GM12878 (cell line): ENCODE measurements around the gene RXYLT1. TPM values are rescaled to one million over a fixed set of nuclear protein-coding genes. Genes with fewer than 3 reads are reported as not detected.

Experiments used
- ATAC-seq: fragments of 200-7000 bp; cut with Tn5 transposase; 3 replicates; pipeline ENCODE4 v1.9.1; 2020; ENCODE audit warnings: mild to moderate bottlenecking, moderate library complexity
- BruUV-seq: library from RNA; stranded (reverse); fragments of 400-500 nt; replicated peaks from 2 replicates; lab custom pipeline; 2021; lab: Mats Ljungman, UMichigan
- CTCF ChIA-PET: fragments of 300-600 bp; sonication (Branson Sonifier 250); formaldehyde crosslinking; extraction: SDS; loops from one replicate; lab custom pipeline; 2021; ENCODE audit warnings: inconsistent platforms; lab: Yijun Ruan, JAX
- POLR2A ChIA-PET: fragments of 350-600 bp; formaldehyde crosslinking; extraction: SDS; loops from one replicate; lab custom pipeline; 2021; ENCODE audit warnings: inconsistent platforms; lab: Charles Lee
- RAD21 ChIA-PET: fragments of 300-600 bp; sonication (Branson Sonifier 250); formaldehyde crosslinking; loops from one replicate; lab custom pipeline; 2023; ENCODE audit warnings: antibody characterized with exemption; ENCODE audit not compliant: unreplicated experiment; lab: Charles Lee
- SMC1A ChIA-PET: fragments of 300-600 bp; sonication (Branson Sonifier 250); formaldehyde crosslinking; loops from one replicate; lab custom pipeline; 2023; ENCODE audit not compliant: unreplicated experiment, uncharacterized antibody; lab: Charles Lee
- DNase-seq: peaks from one replicate; pipeline ENCODE4 v3.0.0-alpha.2; 2011; ENCODE audit warnings: low read depth, low spot score
- FAIRE-seq: peaks from 3 replicates; lab custom pipeline; 2011; peaks lifted over from hg19 to GRCh38; lab: Jason Lieb, UNC
- H2AFZ ChIP-seq: 2 replicates; pipeline ENCODE4 v1.6.0; 2011; ENCODE audit warnings: low read depth, low read length, control low read depth; ENCODE audit not compliant: control insufficient read depth
- H3K27ac ChIP-seq: 2 replicates; pipeline ENCODE4 v1.5.1; 2011; ENCODE audit warnings: control low read depth; ENCODE audit not compliant: control insufficient read depth, insufficient read depth
- H3K27me3 ChIP-seq, 2 experiments: replicated peaks in 1 of 2; 2 replicates each; pipeline versions ENCODE4 v1.6.0 to v1.6.1; 2011; ENCODE audit warnings: low read length in 1 of 2; ENCODE audit not compliant: control insufficient read depth in 2 of 2, insufficient read depth in 2 of 2
- H3K36me3 ChIP-seq, 2 experiments: 2 replicates each; pipeline ENCODE4 v1.5.1; 2011; ENCODE audit warnings: low read length in 1 of 2; ENCODE audit not compliant: control insufficient read depth in 2 of 2, insufficient read depth in 2 of 2
- H3K4me1 ChIP-seq: 2 replicates; pipeline ENCODE4 v1.6.1; 2011; ENCODE audit warnings: mild to moderate bottlenecking, low read length, moderate library complexity, mixed read lengths; ENCODE audit not compliant: control insufficient read depth, insufficient read depth
- H3K4me2 ChIP-seq: 2 replicates; pipeline ENCODE4 v1.6.0; 2011; ENCODE audit warnings: control low read depth; ENCODE audit not compliant: control insufficient read depth, insufficient read depth
- H3K4me3 ChIP-seq: fragments of 200-600 bp; sonication (generic); 2 replicates; pipeline ENCODE4 v1.5.1; 2016
- H3K79me2 ChIP-seq: 2 replicates; pipeline ENCODE4 v1.6.0; 2011; ENCODE audit warnings: low read length; ENCODE audit not compliant: control insufficient read depth, insufficient read depth
- H3K9ac ChIP-seq: 2 replicates; pipeline ENCODE4 v1.8.0; 2011; ENCODE audit warnings: low read length, control low read depth, mixed read lengths; ENCODE audit not compliant: control insufficient read depth, insufficient read depth
- H3K9me3 ChIP-seq: replicated peaks from 3 replicates; pipeline ENCODE4 v1.5.1; 2011; ENCODE audit warnings: mild to moderate bottlenecking, low read length; ENCODE audit not compliant: control insufficient read depth, insufficient read depth
- H4K20me1 ChIP-seq: 2 replicates; pipeline ENCODE4 v1.6.0; 2011; ENCODE audit not compliant: control insufficient read depth, insufficient read depth
- ATF2 ChIP-seq: IDR thresholded peaks from 2 replicates; pipeline ENCODE4 v1.6.1; 2012; ENCODE audit warnings: low read length, inconsistent platforms
- CEBPZ ChIP-seq: fragments of 150-350 bp; IDR thresholded peaks from 2 replicates; pipeline ENCODE4 v1.6.1; 2016; ENCODE audit warnings: low read depth, low read length
- EED ChIP-seq: sonication (generic); IDR thresholded peaks from 2 replicates; pipeline ENCODE4 v1.6.1; 2016; ENCODE audit warnings: antibody characterized with exemption, low read depth
- EGR1 ChIP-seq, 2 experiments: IDR thresholded peaks; 1 replicate in 1 of 2; 2 replicates in 1 of 2; pipeline ENCODE4 v1.6.1; 2011 to 2012; ENCODE audit warnings: low read depth in 2 of 2, low read length in 2 of 2, borderline replicate concordance in 1 of 2, mild to moderate bottlenecking in 1 of 2, moderate library complexity in 1 of 2
- ESRRA ChIP-seq: IDR thresholded peaks from 2 replicates; pipeline ENCODE4 v1.6.1; 2012; ENCODE audit warnings: mild to moderate bottlenecking, low read length, improper control_type of control experiment
- IKZF2 ChIP-seq, 2 experiments: fragments of 450-650 bp; IDR thresholded peaks; 2 replicates each; pipeline ENCODE4 v1.6.1; 2017; ENCODE audit warnings: mild to moderate bottlenecking in 2 of 2, moderate library complexity in 2 of 2
- IRF3 ChIP-seq: fragments of 450-650 bp; IDR thresholded peaks from 2 replicates; pipeline ENCODE4 v1.6.1; 2014; ENCODE audit warnings: mild to moderate bottlenecking
- NFXL1 ChIP-seq: fragments of 450-650 bp; IDR thresholded peaks from 2 replicates; pipeline ENCODE4 v1.6.1; 2017; ENCODE audit warnings: antibody characterized with exemption, mild to moderate bottlenecking, borderline replicate concordance
- NFYB ChIP-seq: IDR thresholded peaks from 2 replicates; pipeline ENCODE4 v1.6.1; 2011; ENCODE audit warnings: low read depth, mild to moderate bottlenecking, low read length, improper control_type of control experiment, moderate library complexity; ENCODE audit not compliant: insufficient read depth
- NRF1 ChIP-seq: conservative IDR thresholded peaks from 2 replicates; pipeline ENCODE4 v1.6.1; 2011; ENCODE audit warnings: mild to moderate bottlenecking, low read depth, low read length, improper control_type of control experiment
- RB1 ChIP-seq: fragments of 450-650 bp; formaldehyde crosslinking; IDR thresholded peaks from 2 replicates; pipeline ENCODE4 v1.6.1; 2017; ENCODE audit warnings: mild to moderate bottlenecking, borderline replicate concordance
- RCOR1 ChIP-seq: conservative IDR thresholded peaks from 2 replicates; pipeline ENCODE4 v1.6.1; 2012; ENCODE audit warnings: low read depth, low read length, improper control_type of control experiment
- RELA ChIP-seq: fragments of 450-650 bp; IDR thresholded peaks from 2 replicates; pipeline ENCODE4 v1.8.0; 2014; ENCODE audit warnings: borderline replicate concordance; ENCODE audit not compliant: partially characterized antibody
- TBL1XR1 ChIP-seq: IDR thresholded peaks from 2 replicates; pipeline ENCODE4 v1.6.1; 2012; ENCODE audit warnings: low read depth, low read length, improper control_type of control experiment
- ZBED1 ChIP-seq: IDR thresholded peaks from 2 replicates; pipeline ENCODE4 v1.6.1; 2016; ENCODE audit warnings: borderline replicate concordance
- ZNF384 ChIP-seq: IDR thresholded peaks from 2 replicates; pipeline ENCODE4 v1.6.1; 2012; ENCODE audit warnings: low read depth, mild to moderate bottlenecking, low read length, improper control_type of control experiment, borderline replicate concordance
- WGBS: methylation state at CpG from one replicate; pipeline ENCODE4 v1.1.6; 2016; ENCODE audit warnings: low lambda C conversion rate; ENCODE audit not compliant: insufficient replicate concordance, insufficient coverage; ENCODE audit errors: missing lambda C conversion rate; 5-methylcytosine and 5-hydroxymethylcytosine counted together
- in situ Hi-C: fragments of 300-500 bp; cut with MboI; formaldehyde crosslinking; loops from 9 replicates; pipeline ENCODE4 v1.14.3; 2018; ENCODE audit warnings: mixed read lengths
- intact Hi-C: fragments of 100-400 bp; cut with micrococcal nuclease; formaldehyde crosslinking; loops from one replicate; pipeline ENCODE4 v1.14.2; 2022; ENCODE audit not compliant: unreplicated experiment
- polyA plus RNA-seq, 11 experiments: library from polyadenylated mRNA; depleted of rRNA in 4 of 11; unstranded in 6 of 11; stranded (reverse) in 5 of 11; fragments of >200 nt; fragmentation: Nextera tagmentation in 4 of 11; fragmentation: Illumina TruSeq in 1 of 11; extraction: Ambion mirVana in 4 of 11; extraction: Trizol in 1 of 11; gene quantifications; 1 replicate in 1 of 11; 2 replicates in 10 of 11; pipeline versions ENCODE4 v1.2.1 to v1.2.3, GENCODE V29; 2011 to 2016; ENCODE audit warnings: inconsistent platforms in 2 of 11, missing spikeins in 2 of 11, low read depth in 1 of 11
- total RNA-seq, 4 experiments: library from RNA; depleted of rRNA in 3 of 4; stranded (reverse); fragments of >200 nt in 3 of 4; fragmentation: Illumina TruSeq in 1 of 4; extraction: Trizol in 1 of 4; gene quantifications; 2 replicates each; pipeline versions ENCODE4 v1.2.1 to v1.2.3, GENCODE V29; 2013 to 2021

RXYLT1 gene
- total and polyA plus RNA-seq, 10 of the 15 experiments (the other 5 are each of a cell fraction or from before 2014, with no cell fraction given): 10.4 to 33.8 (median 21.5) TPM

GRCh38 chr12:63814146-63814772, 34.5 kb downstream of the RXYLT1 start:
- H2AFZ ChIP-seq: peak overlapping the region; percentile 87
- H3K27ac ChIP-seq: peak overlapping the region; percentile 70
- intact Hi-C loops: no loop called here
- H4K20me1 ChIP-seq: no peaks in the 10 kb centered on the region
- peak overlapping the region; percentile 28; the same call in 1 of the 2 replicates for H3K4me3 ChIP-seq
- ChIA-PET POLR2A (no interaction called here), CTCF (interaction anchor here (0.6 to 4.1 kb wide), 4 partner anchors 8 to 812 kb away, joined by 3 to 22 read pairs (median 6); no protein-coding TSS in a partner anchor), RAD21 (interaction anchor here (1.4 kb wide), 1 partner anchor 30 kb away, joined by 3 read pairs; the partner anchor contains the start of gene SRGAP1), SMC1A (interaction anchor here (0.8 to 2.1 kb wide), 8 partner anchors 12 to 43 kb away, joined by 3 to 7 read pairs (median 3); no protein-coding TSS in a partner anchor)
- H3K36me3 ChIP-seq: no peaks in the 10 kb centered on the region
- peak overlapping the region; percentile 8; the same call in 1 of the 2 replicates for H3K9ac ChIP-seq
- WGBS: 38% methylated on average over 4 of the region's 4 CpGs
- in situ Hi-C loops: no loop called here
- no peaks in the 10 kb centered on the region; the same call in 1 of the 3 replicates for H3K9me3 ChIP-seq
- ATAC-seq (peak; percentile 58), DNase-seq (no peak), FAIRE-seq (peak; percentile 71)
- H3K4me2 ChIP-seq: peak overlapping the region; percentile 68
- no peaks in the 10 kb centered on the region for H3K79me2 ChIP-seq
- BruUV-seq: no TSS peak
- peaks cover 25% of the 10 kb centered on the region for H3K4me1 ChIP-seq
- H3K27me3 ChIP-seq: no peaks in the 10 kb centered on the region
- no peak for TF ChIP-seq CEBPZ
- TF ChIP-seq NFXL1: no peak
- TF ChIP-seq RELA: no peak
- TF ChIP-seq ATF2: no peak
- TF ChIP-seq RCOR1: no peak
- no peak for TF ChIP-seq NRF1
- TF ChIP-seq TBL1XR1: no peak
- no peak for TF ChIP-seq IRF3
- TF ChIP-seq ESRRA: no peak
- no peak for TF ChIP-seq EED
- TF ChIP-seq RB1: no peak
- TF ChIP-seq NFYB: no peak
- TF ChIP-seq IKZF2 (IDR thresholded peaks at IDR 0.05): no peak
- TF ChIP-seq ZNF384: no peak; the same call in 1 of the 2 replicates
- TF ChIP-seq ZBED1: no peak
- no peak for TF ChIP-seq EGR1 (IDR thresholded peaks at IDR 0.05; ENCODE audit: borderline replicate concordance in 1 of 2, low read depth in 2 of 2, low read length in 2 of 2)
